Breast epithelium (tissue), 3 donors: Measurements from ENCODE around the gene MRPS2.

Experiments used
- CTCF ChIP-seq, 3 donors: fragments of 450-650 bp; IDR thresholded peaks; one replicate each; pipeline ENCODE4 v1.5.1; 2016 to 2017; ENCODE audit warnings: antibody characterized with exemption in 3 of 3, mild to moderate bottlenecking in 3 of 3, moderate library complexity in 3 of 3
- POLR2A ChIP-seq: fragments of 450-650 bp; IDR thresholded peaks from one replicate; pipeline ENCODE4 v1.6.1; 2016; ENCODE audit warnings: antibody characterized with exemption, mild to moderate bottlenecking, moderate library complexity
- POLR2AphosphoS5 ChIP-seq, 3 donors: sonication (generic); formaldehyde crosslinking; IDR thresholded peaks; one replicate each; pipeline ENCODE4 v1.6.1; 2017; ENCODE audit warnings: antibody characterized with exemption in 3 of 3

GRCh38 chr9:135524130-135524861 lies 23.8 kb downstream of the MRPS2 start:
- TF ChIP-seq POLR2AphosphoS5 (IDR thresholded peaks at IDR 0.05) (no peak), CTCF (IDR thresholded peaks at IDR 0.05) (no peak), POLR2A (no peak)
